Effector memory CD4-positive, alpha-beta T cell (primary cell): ENCODE results near the gene SEPHS1.
"Not testable (repeated sequence)": the region's sequence is repeated elsewhere in the genome, so short reads cannot be mapped to it uniquely, and the experiment has no call there.

ENCODE experiments used
- DNase-seq, 3 donors: peaks; one replicate each; pipeline ENCODE4 v3.0.0-alpha.2; 2020
- H3K27ac ChIP-seq: 2 replicates; pipeline ENCODE4 v1.7.0; 2013; ENCODE audit warnings: mild to moderate bottlenecking, low read length, moderate library complexity; ENCODE audit not compliant: insufficient read depth, poor library complexity, severe bottlenecking
- H3K27me3 ChIP-seq: replicated peaks from 2 replicates; pipeline ENCODE4 v1.7.0; 2013; ENCODE audit warnings: mild to moderate bottlenecking, low read length; ENCODE audit not compliant: insufficient read depth, control insufficient read depth, poor library complexity, severe bottlenecking
- H3K36me3 ChIP-seq: 2 replicates; pipeline ENCODE4 v1.7.0; 2013; ENCODE audit warnings: mild to moderate bottlenecking, low read length, moderate library complexity; ENCODE audit not compliant: control insufficient read depth, insufficient read depth
- H3K4me1 ChIP-seq: 2 replicates; pipeline ENCODE4 v1.7.0; 2013; ENCODE audit warnings: low read length, mild to moderate bottlenecking; ENCODE audit not compliant: control insufficient read depth, insufficient read depth, poor library complexity, severe bottlenecking
- H3K4me3 ChIP-seq: 2 replicates; pipeline ENCODE4 v1.7.0; 2013; ENCODE audit warnings: low read length, low read depth, mild to moderate bottlenecking; ENCODE audit not compliant: insufficient read depth, poor library complexity, severe bottlenecking
- H3K9me3 ChIP-seq: 2 replicates; pipeline ENCODE4 v1.7.0; 2013; ENCODE audit warnings: mild to moderate bottlenecking, low read length, moderate library complexity; ENCODE audit not compliant: control insufficient read depth

SEPHS1 gene

DNA sequence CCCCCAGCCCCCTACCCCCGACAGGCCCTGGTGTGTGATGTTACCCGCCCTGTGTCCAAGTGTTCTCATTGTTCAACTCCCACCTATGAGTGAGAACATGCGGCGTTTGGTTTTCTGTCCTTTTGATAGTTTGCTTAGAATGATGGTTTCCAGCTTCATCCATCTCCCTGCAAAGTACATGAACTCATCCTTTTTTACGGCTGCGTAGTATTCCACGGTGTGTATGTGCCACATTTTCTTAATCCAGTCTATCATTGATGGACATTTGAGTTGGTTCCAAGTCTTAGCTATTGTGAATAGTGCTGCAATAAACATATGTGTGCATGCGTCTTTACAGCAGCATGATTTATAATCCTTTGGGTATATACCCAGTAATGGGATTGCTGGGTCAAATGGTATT is 17.1 kb downstream of the SEPHS1 start:
- H3K27ac ChIP-seq, H3K27me3 ChIP-seq, H3K4me3 ChIP-seq, H3K9me3 ChIP-seq, DNase-seq, H3K4me1 ChIP-seq: not testable (repeated sequence)
- peaks cover 64% of the 10 kb centered on the region for H3K36me3 ChIP-seq

DNA sequence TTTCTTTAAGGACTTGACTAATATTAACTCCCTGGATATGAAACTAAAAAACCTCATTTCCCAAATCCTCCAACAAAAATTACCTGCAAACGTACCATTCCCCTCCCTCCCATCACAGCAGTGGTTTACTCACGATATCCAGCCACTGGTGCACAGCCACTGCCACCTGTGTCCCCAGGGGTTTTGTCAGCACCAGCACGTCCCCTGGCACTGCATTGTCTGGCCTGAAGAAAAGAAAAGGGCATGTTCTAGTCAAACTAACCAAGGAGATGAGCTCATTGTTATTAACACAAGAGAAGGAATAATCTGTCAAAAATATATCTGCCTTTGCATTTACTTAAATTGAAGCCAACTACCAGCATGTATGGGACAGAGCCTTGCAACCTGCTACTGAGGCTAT is 18.5 kb downstream of the SEPHS1 start:
- H3K36me3 ChIP-seq: peaks cover 66% of the 10 kb centered on the region
- H3K27me3 ChIP-seq: no peaks in the 10 kb centered on the region
- no peak overlapping the region for H3K4me3 ChIP-seq
- no peaks in the 10 kb centered on the region for H3K9me3 ChIP-seq
- no peak for DNase-seq
- no peaks in the 10 kb centered on the region for H3K4me1 ChIP-seq
- no peak overlapping the region for H3K27ac ChIP-seq

DNA sequence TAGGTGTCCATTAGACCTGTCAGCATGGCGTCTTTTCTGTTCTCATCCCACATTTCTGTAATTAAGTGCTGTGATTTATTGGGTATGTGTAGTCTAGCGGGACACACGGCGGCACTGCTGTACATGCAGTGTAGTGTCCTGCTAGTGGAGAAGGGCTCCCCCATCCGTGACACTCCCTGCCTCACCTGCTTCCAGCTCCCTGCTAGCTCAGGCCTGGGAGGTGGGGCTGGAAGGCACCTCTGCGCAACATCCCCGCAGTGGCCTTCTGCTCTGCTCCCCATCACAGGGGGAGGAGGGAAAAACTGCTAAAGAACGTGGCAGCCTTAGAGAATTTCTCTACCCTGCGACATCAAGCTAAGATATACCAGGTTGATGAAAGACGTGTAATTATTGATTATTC is 19.5 kb downstream of the SEPHS1 start:
- DNase-seq: no peak
- no peaks in the 10 kb centered on the region for H3K9me3 ChIP-seq
- no peaks in the 10 kb centered on the region for H3K27me3 ChIP-seq
- no peak overlapping the region for H3K4me3 ChIP-seq
- H3K36me3 ChIP-seq: peaks cover 69% of the 10 kb centered on the region
- H3K27ac ChIP-seq: no peak overlapping the region
- H3K4me1 ChIP-seq: no peaks in the 10 kb centered on the region

DNA sequence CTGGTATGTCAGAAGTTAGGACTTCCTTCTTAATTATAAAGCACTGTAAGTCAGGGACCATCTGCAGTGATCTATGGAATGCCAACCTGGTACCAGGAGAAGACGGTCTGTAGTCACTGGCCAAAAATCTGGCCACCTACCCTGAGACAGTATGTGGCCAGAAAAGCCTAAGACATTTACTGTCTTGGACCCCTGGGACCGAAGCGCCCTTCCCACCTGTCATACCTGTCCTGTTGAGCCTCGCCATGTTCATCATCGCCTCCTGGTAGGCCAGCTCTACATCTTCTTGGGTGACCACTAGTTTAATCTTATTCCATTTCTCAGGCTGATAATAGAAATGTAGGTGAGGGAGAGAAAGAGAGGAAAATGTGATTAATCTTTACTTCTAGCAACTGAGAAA is 20.0 kb downstream of the SEPHS1 start:
- Histone ChIP-seq H3K9me3 (no peaks in the 10 kb centered on the region), H3K4me1 (no peaks in the 10 kb centered on the region), H3K27me3 (no peaks in the 10 kb centered on the region), H3K4me3 (no peak overlapping the region), H3K36me3 (peaks cover 64% of the 10 kb centered on the region), H3K27ac (no peak overlapping the region)
- DNase-seq: no peak

DNA sequence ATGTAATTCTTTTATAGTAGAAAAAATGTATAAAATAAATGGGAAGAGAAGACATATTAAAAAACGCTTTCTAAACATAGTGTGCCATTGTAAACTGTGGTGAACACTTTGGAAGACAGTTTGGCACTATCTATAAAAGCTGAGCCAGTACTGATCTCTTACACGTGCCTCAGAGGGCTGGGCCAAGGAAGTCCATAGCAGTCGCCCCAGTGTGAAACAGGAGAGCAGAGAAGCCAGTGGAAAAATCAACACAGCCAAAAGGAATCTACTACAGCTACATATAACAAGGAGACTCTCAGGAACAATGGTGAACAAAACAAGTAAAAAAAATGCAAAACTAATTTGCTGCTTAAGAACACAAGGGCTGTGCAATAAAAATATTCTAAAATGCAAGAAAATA is 20.6 kb downstream of the SEPHS1 start:
- no peaks in the 10 kb centered on the region for H3K27me3 ChIP-seq
- H3K36me3 ChIP-seq: peaks cover 65% of the 10 kb centered on the region

DNA sequence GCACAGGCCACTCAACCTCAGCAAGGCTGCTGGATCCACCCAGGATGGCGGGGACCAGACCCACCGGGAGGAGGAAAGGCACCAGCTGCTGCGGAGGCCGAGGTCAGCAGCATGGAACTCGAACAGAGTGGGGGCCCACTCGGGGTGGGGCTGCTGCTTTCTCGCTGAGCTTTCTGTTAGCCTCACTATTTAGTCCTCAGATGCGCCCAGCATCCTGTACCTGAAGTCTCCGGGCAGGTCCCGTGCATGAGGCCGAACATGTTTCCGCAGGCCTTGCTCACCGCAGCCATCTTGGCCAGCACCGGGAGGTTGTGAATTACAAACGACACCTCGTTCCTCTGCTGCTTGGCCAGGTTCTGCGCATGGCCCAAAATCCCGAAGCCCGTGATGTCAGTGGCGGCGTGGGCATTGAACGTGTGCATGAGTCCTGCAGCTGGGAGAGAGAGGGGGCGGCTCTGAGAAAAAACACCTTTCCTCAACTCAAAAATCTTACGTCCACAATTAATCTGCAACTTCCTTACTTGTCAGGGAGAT is 25.4 kb downstream of the SEPHS1 start:
- no peaks in the 10 kb centered on the region for H3K27me3 ChIP-seq
- no peaks in the 10 kb centered on the region for H3K9me3 ChIP-seq
- no peak overlapping the region for H3K4me3 ChIP-seq
- peaks cover 52% of the 10 kb centered on the region for H3K36me3 ChIP-seq
- no peak overlapping the region for H3K27ac ChIP-seq
- H3K4me1 ChIP-seq: no peaks in the 10 kb centered on the region
- DNase-seq: no peak

More for the DNA sequence above, 20.6 kb downstream of the SEPHS1 start:
- Histone ChIP-seq H3K9me3 (no peaks in the 10 kb centered on the region), H3K27ac (no peak overlapping the region), H3K4me1 (no peaks in the 10 kb centered on the region), H3K4me3 (no peak overlapping the region)
- DNase-seq: no peak

DNA sequence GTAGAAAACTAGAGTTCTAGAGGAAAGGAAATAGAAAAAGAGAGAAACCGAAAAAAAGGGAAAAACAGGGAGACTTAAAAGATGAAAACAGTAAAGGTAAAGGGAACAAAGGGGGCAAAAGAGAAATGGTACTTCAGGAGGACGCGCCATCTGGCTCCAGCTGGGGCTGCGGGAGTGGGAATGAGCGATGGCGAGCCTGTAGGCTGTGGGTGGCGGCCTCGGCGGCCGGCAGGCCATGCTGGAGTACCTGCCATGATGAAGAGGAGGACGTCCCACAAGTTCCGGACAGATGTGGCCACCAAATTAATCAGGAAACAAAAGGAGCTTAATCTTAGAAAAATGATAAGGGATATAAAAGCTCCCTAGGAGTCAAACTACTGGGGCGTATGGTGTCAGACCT is 26.5 kb downstream of the SEPHS1 start:
- Histone ChIP-seq H3K36me3 (peaks cover 45% of the 10 kb centered on the region), H3K4me1 (no peaks in the 10 kb centered on the region), H3K27me3 (no peaks in the 10 kb centered on the region), H3K27ac (no peak overlapping the region), H3K4me3 (no peak overlapping the region), H3K9me3 (no peaks in the 10 kb centered on the region)
- no peak for DNase-seq

DNA sequence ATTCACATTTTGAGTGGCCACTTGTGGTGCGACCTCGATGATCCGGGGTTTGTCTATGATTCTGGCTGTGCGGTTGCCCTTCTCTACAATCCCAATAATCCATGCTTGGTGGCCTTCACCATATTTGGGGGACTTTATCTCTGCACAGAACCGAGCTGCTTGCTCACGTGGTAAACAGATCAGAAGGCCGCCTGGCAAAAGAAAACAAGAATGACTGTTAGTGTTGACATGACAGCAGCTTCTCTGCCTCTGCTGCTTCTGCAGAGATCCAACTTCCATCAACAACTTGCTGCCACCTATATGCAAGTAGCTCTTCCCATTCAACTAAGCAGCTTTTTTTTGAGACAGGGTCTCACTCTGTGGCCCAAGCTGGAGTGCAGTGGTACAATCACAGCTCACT is 28.9 kb downstream of the SEPHS1 start:
- no peak for DNase-seq
- Histone ChIP-seq H3K9me3 (no peaks in the 10 kb centered on the region), H3K27ac (no peak overlapping the region), H3K27me3 (no peaks in the 10 kb centered on the region), H3K4me1 (no peaks in the 10 kb centered on the region), H3K36me3 (peaks cover 25% of the 10 kb centered on the region), H3K4me3 (no peak overlapping the region)

DNA sequence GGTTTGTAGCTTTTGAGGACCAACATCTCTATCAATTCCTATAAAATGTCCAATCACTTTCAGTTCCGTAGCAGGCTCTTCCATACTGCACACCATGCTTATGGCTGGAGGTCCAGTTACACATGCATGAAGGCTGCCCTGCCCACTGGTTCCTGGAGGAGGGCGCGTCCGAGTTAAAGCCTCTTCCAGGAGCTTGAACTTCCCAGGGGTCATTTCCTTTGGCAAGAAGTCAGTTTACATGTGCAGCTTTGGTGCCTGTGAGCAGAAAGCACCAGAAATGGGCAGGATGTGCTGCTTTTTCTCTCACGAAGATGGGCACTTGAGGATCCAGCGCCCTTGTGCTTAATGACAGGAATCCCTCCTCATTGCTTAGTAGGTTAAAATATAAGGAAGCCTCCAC is 30.6 kb downstream of the SEPHS1 start:
- H3K36me3 ChIP-seq: peaks cover 18% of the 10 kb centered on the region
- no peaks in the 10 kb centered on the region for H3K27me3 ChIP-seq
- DNase-seq: no peak
- no peak overlapping the region for H3K27ac ChIP-seq
- H3K9me3 ChIP-seq: no peaks in the 10 kb centered on the region
- no peak overlapping the region for H3K4me3 ChIP-seq
- H3K4me1 ChIP-seq: no peaks in the 10 kb centered on the region

DNA sequence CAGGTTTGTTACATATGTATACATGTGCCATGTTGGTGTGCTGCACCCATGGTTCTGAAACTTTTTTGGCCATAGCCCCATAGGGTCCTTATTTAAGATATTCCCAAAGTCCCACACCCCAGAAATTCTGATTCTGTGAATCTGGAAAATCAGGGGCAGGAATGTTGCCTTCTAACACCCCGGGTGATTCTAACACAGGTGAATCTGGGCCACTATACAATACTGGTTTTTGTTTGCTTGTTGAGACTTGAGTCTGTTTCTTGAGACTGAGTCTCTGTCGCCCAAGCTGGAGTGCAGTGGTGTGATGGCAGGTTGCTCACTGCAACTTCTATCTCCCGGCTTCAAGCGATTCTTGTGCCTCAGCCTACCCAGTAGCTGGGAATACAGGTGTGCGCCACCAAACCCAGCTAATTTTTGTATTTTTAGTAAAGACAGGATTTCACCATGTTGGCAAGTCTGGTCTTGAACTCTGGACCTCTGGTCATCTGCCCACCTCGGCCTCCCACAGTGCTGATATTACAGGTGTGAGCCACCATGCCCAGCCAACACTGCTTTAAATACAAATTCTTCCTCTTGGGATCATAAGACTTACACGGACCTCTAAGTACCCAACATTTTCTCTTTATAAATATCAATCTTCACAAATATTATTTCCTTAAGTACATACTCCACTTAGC is 31.3 kb downstream of the SEPHS1 start:
- H3K4me3 ChIP-seq: no peak overlapping the region
- no peak overlapping the region for H3K27ac ChIP-seq
- no peaks in the 10 kb centered on the region for H3K9me3 ChIP-seq
- H3K4me1 ChIP-seq: no peaks in the 10 kb centered on the region
- H3K36me3 ChIP-seq: peaks cover 14% of the 10 kb centered on the region
- no peak for DNase-seq
- H3K27me3 ChIP-seq: no peaks in the 10 kb centered on the region
